ENCODE results near the gene BRSK2.
"Not testable (repeated sequence)": the region's sequence is repeated elsewhere in the genome, so short reads cannot be mapped to it uniquely, and the experiment has no call there.

Gene BRSK2

DNA sequence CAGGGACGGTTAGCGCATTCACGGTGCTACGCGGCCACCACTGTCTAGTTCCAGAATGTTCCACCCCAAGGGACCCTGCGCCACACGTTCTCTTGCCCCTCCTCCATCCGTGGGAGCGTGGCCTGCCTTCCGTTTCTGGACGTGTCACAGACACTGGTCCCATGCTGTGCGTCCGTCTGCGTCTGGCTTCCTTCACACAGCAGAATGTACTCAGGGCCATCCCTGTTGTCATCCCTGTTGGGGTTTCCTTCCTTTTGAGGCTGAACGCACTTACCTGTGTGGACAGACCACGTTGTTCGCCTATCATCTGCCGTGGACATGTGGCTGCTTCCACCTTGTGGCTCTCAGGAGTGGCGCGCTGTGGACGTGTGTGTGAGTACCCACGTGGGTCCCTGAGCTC is 24.9 kb downstream of the BRSK2 start:
- TF ChIP-seq, protein P1, sequence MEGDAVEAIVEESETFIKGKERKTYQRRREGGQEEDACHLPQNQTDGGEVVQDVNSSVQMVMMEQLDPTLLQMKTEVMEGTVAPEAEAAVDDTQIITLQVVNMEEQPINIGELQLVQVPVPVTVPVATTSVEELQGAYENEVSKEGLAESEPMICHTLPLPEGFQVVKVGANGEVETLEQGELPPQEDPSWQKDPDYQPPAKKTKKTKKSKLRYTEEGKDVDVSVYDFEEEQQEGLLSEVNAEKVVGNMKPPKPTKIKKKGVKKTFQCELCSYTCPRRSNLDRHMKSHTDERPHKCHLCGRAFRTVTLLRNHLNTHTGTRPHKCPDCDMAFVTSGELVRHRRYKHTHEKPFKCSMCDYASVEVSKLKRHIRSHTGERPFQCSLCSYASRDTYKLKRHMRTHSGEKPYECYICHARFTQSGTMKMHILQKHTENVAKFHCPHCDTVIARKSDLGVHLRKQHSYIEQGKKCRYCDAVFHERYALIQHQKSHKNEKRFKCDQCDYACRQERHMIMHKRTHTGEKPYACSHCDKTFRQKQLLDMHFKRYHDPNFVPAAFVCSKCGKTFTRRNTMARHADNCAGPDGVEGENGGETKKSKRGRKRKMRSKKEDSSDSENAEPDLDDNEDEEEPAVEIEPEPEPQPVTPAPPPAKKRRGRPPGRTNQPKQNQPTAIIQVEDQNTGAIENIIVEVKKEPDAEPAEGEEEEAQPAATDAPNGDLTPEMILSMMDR (IDR thresholded peaks at IDR 0.05), result no peak

DNA sequence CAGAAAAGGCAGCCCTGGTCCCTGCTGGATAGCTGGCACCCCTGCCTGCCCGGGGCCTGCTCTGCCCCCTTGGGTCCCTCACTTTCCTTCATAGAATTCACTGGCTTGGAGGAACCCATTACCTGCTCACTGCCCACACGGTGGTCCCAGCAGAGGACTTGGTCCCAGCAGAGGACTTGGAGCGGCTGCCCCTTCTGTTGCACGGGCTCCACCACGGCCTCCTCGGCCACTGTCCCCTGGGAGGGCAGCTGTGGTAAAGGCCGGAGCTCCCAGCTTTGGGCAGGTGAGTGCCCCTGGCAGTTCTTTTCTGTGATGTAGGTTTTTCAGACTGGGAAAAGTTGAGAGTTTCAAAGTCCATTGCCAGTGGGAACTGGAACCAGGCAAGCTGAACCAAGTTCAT is 25.9 kb downstream of the BRSK2 start:
- no peak for DNase-seq (ENCODE audit: low spot score)
- no peak overlapping the region for H3K4me3 ChIP-seq
- TF ChIP-seq, protein P1 (IDR thresholded peaks at IDR 0.05), result no peak
- H3K27ac ChIP-seq, result no peak overlapping the region

More for the DNA sequence above, 24.9 kb downstream of the BRSK2 start:
- Histone ChIP-seq H3K4me3 (no peak overlapping the region), H3K27ac (no peak overlapping the region)
- DNase-seq (ENCODE audit: low spot score), result no peak

DNA sequence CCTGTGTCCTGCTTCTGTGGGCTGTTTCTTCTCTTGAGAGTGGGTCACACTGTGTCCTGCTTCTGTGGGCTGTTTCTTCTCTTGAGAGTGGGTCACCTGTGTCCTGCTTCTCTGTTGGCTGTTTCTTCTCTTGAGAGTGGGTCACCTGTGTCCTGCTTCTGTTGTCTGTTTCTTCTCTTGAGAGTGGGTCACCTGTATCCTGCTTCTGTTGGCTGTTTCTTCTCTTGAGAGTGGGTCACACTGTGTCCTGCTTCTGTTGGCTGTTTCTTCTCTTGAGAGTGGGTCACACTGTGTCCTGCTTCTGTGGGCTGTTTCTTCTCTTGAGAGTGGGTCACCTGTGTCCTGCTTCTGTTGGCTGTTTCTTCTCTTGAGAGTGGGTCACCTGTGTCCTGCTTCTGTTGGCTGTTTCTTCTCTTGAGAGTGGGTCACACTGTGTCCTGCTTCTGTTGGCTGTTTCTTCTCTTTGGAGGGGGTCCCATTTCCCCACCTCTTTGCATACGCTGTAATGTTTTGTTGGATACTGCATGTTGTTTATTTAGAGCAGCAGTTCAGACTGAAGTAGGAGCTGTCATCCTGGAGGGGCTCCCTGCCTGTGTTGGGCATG is 28.6 kb downstream of the BRSK2 start:
- DNase-seq (ENCODE audit: low spot score); H3K27ac ChIP-seq; H3K4me3 ChIP-seq: not testable (repeated sequence)

DNA sequence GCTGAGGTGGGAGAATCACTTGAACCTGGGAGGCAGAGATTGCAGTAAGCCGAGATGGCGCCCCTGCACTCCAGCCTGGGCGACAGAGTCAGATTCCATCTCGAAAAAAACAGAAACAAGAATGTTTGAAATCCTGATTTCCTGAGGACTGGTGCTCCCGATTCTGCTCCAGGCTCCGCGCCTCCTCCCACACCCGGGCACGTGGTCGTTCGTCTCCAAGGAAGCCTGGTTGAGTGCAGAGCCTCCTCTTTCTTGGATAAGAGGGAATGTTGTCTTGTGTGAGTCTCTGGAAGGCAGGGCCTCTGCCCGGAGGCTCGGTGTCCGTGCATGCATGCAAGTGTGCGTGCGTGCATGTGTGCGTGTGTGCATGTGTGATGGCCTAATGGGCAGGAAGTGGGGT is 30.1 kb downstream of the BRSK2 start:
- Histone ChIP-seq H3K4me3 (no peak overlapping the region), H3K27ac (no peak overlapping the region)
- no peak for DNase-seq (ENCODE audit: low spot score)
- TF ChIP-seq, protein P1 (IDR thresholded peaks at IDR 0.05), result no peak

DNA sequence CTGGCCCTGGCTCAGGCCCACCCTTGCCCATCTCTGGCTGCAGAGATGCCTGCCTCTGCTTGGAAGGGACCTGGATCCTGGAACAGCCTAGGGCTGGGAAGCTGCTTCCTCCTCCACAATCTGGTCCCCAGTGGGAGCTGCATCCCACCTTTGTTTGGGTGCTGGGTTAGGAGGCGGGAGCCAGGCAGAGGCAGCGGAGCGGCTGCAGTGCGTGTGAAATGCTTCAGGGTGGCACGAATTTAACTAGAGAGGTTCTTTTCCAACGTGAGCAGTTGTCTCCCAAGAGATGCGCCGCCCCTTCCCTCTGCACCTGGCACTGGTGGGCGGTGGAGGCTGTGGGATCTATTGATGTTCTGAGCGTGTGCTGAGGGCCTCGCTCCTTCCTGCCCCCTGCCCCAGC is 31.6 kb downstream of the BRSK2 start:
- DNase-seq (ENCODE audit: low spot score), result no peak
- Histone ChIP-seq H3K4me3 (no peak overlapping the region), H3K27ac (no peak overlapping the region)
- TF ChIP-seq, protein P1 (IDR thresholded peaks at IDR 0.05), result no peak

DNA sequence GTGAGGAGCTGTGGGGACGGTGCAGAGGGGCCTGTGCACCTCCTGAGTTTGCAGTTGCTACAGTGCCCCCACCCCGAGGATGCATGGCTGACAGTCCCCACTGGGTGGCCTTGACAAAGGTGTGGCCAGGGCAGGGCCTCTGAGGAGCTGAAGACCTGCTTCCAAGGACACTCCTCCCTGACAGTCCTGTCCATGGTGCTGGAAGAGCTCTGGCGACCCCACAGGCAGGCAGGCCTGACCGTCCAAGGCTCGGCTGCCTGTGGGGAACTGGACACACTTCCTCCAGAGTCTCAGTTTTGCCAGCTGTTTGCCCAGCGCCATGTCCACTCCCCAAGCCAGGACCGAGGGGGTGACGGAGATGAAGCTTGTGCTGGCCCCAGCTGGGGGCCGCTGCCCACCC is 32.7 kb downstream of the BRSK2 start:
- H3K27ac ChIP-seq, result no peak overlapping the region
- no peak for DNase-seq (ENCODE audit: low spot score)
- TF ChIP-seq, protein P1 (IDR thresholded peaks at IDR 0.05), result no peak

DNA sequence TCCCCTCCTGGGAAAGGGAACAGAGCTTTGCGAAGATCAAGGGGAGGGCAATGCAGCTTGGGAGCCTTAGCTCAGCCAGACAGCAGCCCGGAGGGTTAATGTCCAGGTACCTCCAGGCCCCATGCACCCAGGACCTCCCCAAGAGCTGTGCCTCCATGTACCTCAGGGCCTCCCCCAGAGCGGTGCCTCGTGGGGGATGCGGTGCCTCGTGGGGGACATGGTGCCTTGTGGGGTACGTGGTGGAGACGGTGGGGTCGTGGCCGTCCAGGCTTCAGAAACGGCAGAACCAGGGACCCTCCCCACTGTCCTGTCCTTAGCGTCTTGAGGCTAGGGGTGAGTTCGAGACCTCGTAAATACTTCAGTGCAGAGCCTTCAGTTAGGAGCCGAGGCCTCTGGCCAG is 33.2 kb downstream of the BRSK2 start:
- no peak for DNase-seq (ENCODE audit: low spot score)
- H3K4me3 ChIP-seq, result no peak overlapping the region
- H3K27ac ChIP-seq, result no peak overlapping the region
- TF ChIP-seq, protein P1 (IDR thresholded peaks at IDR 0.05), result no peak

More for the DNA sequence above, 32.7 kb downstream of the BRSK2 start:
- no peak overlapping the region for H3K4me3 ChIP-seq

DNA sequence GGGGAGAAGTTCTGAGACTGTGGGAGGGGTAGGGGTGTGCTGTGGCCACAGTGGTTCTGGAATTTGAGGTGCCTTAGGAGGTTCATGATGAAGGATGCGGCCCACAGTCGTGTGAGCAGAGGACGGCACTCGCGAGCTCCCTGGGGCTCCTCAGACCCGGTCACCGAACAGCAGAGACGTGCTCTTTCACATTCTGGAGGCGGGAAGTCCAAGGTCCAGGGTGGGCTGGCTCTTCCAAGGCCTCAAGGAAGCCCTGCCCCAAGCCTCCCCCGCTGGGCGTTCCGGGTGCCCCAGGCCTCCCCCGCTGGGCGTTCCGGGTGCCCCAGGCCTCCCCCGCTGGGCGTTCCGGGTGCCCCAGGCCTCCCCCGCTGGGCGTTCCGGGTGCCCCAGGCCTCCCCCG is 33.7 kb downstream of the BRSK2 start:
- not testable (repeated sequence) for DNase-seq (ENCODE audit: low spot score); H3K27ac ChIP-seq

More for the DNA sequence above, 33.7 kb downstream of the BRSK2 start:
- H3K4me3 ChIP-seq, result not testable (repeated sequence)
